Peyer's patch (tissue), 4 donors: ENCODE measurements around the gene CRYBG3. TPM values are rescaled to one million over a fixed set of nuclear protein-coding genes. Genes with fewer than 3 reads are reported as not detected.

ENCODE experiments used
- DNase-seq, 3 donors: peaks; one replicate each; pipeline ENCODE4 v3.0.0-alpha.2; 2017 to 2019
- H3K27ac ChIP-seq, 4 donors: fragments of 200-600 bp; sonication (generic); one replicate each; pipeline ENCODE4 v1.5.1; 2016 to 2019
- H3K27me3 ChIP-seq, 2 donors: fragments of 200-600 bp; sonication (generic); one replicate each; pipeline ENCODE4 v1.5.1; 2019
- H3K36me3 ChIP-seq, 3 donors: fragments of 200-600 bp; sonication (generic); one replicate each; pipeline ENCODE4 v1.5.1; 2016 to 2019
- H3K4me1 ChIP-seq, 4 donors: fragments of 200-600 bp; sonication (generic); one replicate each; pipeline ENCODE4 v1.5.1; 2016 to 2019
- H3K4me3 ChIP-seq, 4 donors: fragments of 200-600 bp; sonication (generic); 1 replicate in 3 of 4; 2 replicates in 1 of 4; pipeline ENCODE4 v1.5.1; 2016 to 2019; ENCODE audit warnings: mild to moderate bottlenecking in 1 of 4
- H3K9me3 ChIP-seq, 4 donors: fragments of 200-600 bp; sonication (generic); one replicate each; pipeline ENCODE4 v1.5.1; 2016 to 2019; ENCODE audit warnings: mild to moderate bottlenecking in 1 of 4
- POLR2A ChIP-seq, 2 donors: fragments of 450-650 bp; IDR thresholded peaks; one replicate each; pipeline ENCODE4 v1.5.1; 2017; ENCODE audit warnings: antibody characterized with exemption in 2 of 2, mild to moderate bottlenecking in 2 of 2, moderate library complexity in 2 of 2
- total RNA-seq, 4 donors: library from RNA; depleted of rRNA; stranded (reverse); fragments of >200 nt; gene quantifications; one replicate each; pipeline ENCODE4 v1.1.0, GENCODE V29; 2016
- TF ChIP-seq, protein P1 (sequence below), 6 experiments: fragments of 450-650 bp in 4 of 6; fragments of 200-600 bp in 2 of 6; sonication (generic) in 1 of 6; IDR thresholded peaks; one replicate each; pipeline ENCODE4 v1.5.1; 2017 to 2019; ENCODE audit warnings: antibody characterized with exemption in 6 of 6, mild to moderate bottlenecking in 3 of 6, moderate library complexity in 1 of 6

The CRYBG3 gene
- total RNA-seq, 4 donors from 2014 or later, result 11.4 to 47.0 (median 16.9) TPM

DNA sequence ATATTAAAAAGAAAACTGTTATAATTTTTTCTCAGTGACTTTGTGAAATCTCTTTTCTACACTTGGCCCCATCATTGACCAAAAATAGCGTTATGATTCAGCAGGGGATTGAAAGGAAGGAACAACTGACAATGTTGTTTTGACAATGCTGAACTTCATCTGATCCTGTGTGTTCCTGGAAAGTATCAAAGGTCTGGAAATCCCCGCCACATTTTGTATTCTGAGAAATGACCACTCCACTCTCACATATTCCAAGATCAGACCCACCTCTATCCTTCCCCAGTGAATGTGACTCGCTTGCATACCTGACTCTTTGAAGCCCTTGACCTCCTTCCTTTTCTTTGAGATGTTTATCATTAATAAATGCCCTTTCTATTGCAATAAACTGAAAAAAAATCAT lies 160.1 kb downstream of the CRYBG3 start:
- Histone ChIP-seq H3K36me3 (no peaks in the 10 kb centered on the region), H3K27me3 (no peaks in the 10 kb centered on the region), H3K9me3 (no peaks in the 10 kb centered on the region), H3K4me1 (no peaks in the 10 kb centered on the region), H3K4me3 (no peak overlapping the region), H3K27ac (peak overlapping the region in 1 of 4 donors; percentile 4)
- TF ChIP-seq, protein P1, sequence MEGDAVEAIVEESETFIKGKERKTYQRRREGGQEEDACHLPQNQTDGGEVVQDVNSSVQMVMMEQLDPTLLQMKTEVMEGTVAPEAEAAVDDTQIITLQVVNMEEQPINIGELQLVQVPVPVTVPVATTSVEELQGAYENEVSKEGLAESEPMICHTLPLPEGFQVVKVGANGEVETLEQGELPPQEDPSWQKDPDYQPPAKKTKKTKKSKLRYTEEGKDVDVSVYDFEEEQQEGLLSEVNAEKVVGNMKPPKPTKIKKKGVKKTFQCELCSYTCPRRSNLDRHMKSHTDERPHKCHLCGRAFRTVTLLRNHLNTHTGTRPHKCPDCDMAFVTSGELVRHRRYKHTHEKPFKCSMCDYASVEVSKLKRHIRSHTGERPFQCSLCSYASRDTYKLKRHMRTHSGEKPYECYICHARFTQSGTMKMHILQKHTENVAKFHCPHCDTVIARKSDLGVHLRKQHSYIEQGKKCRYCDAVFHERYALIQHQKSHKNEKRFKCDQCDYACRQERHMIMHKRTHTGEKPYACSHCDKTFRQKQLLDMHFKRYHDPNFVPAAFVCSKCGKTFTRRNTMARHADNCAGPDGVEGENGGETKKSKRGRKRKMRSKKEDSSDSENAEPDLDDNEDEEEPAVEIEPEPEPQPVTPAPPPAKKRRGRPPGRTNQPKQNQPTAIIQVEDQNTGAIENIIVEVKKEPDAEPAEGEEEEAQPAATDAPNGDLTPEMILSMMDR (IDR thresholded peaks at IDR 0.05), result no peak
- TF ChIP-seq POLR2A (IDR thresholded peaks at IDR 0.05), result no peak
- DNase-seq, result no peak

GRCh38 chr3:97983933-97984491 lies 162.2 kb downstream of the CRYBG3 start:
- Histone ChIP-seq H3K4me1 (no peaks in the 10 kb centered on the region), H3K27ac (no peak overlapping the region), H3K27me3 (no peaks in the 10 kb centered on the region), H3K36me3 (no peaks in the 10 kb centered on the region), H3K4me3 (no peak overlapping the region), H3K9me3 (no peaks in the 10 kb centered on the region)
- DNase-seq, result no peak
- TF ChIP-seq, protein P1 (IDR thresholded peaks at IDR 0.05), result no peak
- TF ChIP-seq POLR2A (IDR thresholded peaks at IDR 0.05), result no peak

DNA sequence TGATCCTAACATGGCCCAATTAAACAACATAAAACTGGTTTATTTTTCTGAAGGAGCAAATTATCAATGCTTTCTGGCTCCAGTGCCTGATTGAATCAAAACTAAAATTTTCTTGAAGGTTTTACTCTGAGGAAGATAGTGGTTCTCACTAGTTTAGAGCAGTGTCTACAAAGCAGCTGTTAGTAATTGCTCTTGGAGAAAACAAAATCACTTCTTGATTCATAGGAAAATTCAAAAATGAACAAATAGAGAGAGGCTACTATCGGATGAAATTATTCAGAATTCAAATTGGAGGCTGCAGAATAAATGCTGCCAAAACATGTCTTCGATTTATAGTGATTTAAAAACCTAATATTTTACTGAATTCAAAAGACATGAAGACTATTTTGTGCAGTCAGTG lies 165.5 kb downstream of the CRYBG3 start:
- no peak overlapping the region for H3K4me3 ChIP-seq
- H3K27me3 ChIP-seq, result no peaks in the 10 kb centered on the region
- DNase-seq, result no peak
- no peaks in the 10 kb centered on the region for H3K4me1 ChIP-seq
- no peaks in the 10 kb centered on the region for H3K9me3 ChIP-seq
- H3K27ac ChIP-seq, result no peak overlapping the region
- H3K36me3 ChIP-seq, result no peaks in the 10 kb centered on the region
- TF ChIP-seq POLR2A (IDR thresholded peaks at IDR 0.05), result no peak
- TF ChIP-seq, protein P1 (IDR thresholded peaks at IDR 0.05), result no peak

- no peaks in the 10 kb centered on the region for H3K4me1 ChIP-seq
- no peaks in the 10 kb centered on the region for H3K9me3 ChIP-seq
- no peak overlapping the region for H3K4me3 ChIP-seq
- DNase-seq, result no peak
- no peaks in the 10 kb centered on the region for H3K27me3 ChIP-seq
- no peaks in the 10 kb centered on the region for H3K36me3 ChIP-seq
- TF ChIP-seq POLR2A (IDR thresholded peaks at IDR 0.05), result no peak
- TF ChIP-seq, protein P1 (IDR thresholded peaks at IDR 0.05), result no peak
- H3K27ac ChIP-seq, result no peak overlapping the region
Observed at GRCh38 chr3:97988784-97989568, 167.2 kb downstream of the CRYBG3 start.

- Histone ChIP-seq H3K4me3 (no peak overlapping the region), H3K27me3 (no peaks in the 10 kb centered on the region), H3K9me3 (no peaks in the 10 kb centered on the region), H3K4me1 (no peaks in the 10 kb centered on the region), H3K36me3 (no peaks in the 10 kb centered on the region), H3K27ac (no peak overlapping the region)
- DNase-seq, result no peak
- TF ChIP-seq POLR2A (IDR thresholded peaks at IDR 0.05), result no peak
- TF ChIP-seq, protein P1 (IDR thresholded peaks at IDR 0.05), result no peak
Observed at GRCh38 chr3:97990624-97991292, 168.9 kb downstream of the CRYBG3 start.
